ENCODE results near the gene TRAK2.

GRCh38 chr2:201343559-201343958, 107.7 kb downstream of the TRAK2 start:
- TF ChIP-seq CTCF (IDR thresholded peaks at IDR 0.05; ENCODE audit: poor library complexity) = no peak
- no peak for TF ChIP-seq EZH2 (IDR thresholded peaks at IDR 0.05; ENCODE audit: borderline replicate concordance)
- TF ChIP-seq EZH2phosphoT487 (IDR thresholded peaks at IDR 0.05; ENCODE audit: low read depth, severe bottlenecking, unreplicated experiment) = no peak

Measured in hepatocyte (in vitro differentiated cells).